ENCODE results near the gene BAD.

DNA sequence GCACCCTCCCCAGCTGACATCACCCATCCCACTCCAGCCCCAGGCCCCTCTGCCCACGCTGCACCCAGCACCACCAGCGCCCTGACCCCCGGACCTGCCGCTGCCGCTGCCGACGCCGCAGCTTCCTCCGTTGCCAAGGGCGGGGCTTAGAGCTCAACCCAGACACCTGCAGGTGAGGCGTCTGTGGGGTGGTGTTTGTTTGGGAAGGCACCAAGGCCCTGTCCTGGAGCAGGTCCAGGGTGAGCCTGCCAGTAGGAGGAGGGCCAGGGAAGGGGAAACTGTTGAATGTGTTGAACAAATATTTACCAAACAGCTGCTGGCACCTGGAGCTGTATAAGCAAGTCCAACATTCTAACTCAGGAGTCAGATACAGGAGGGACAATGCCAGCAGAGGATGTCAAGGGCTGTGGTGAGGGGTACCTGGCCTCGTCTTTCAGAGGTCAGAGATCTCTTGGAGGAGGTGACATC, 46.9 kb downstream of the BAD start:
- TF ChIP-seq POLR2AphosphoS5 (IDR thresholded peaks at IDR 0.05; ENCODE audit: low read depth, low read length), result no peak
- TF ChIP-seq POLR2A (IDR thresholded peaks at IDR 0.05; ENCODE audit: low read depth, low read length), result no peak
- no peak for TF ChIP-seq TAF1 (IDR thresholded peaks at IDR 0.05; ENCODE audit: borderline replicate concordance, low read depth, low read length)

Data from GM12892 (cell line).